Peyer's patch (tissue), 4 donors: Measurements from ENCODE around the gene RNF152. TPM values are rescaled to one million over a fixed set of nuclear protein-coding genes. Genes with fewer than 3 reads are reported as not detected.

Experiments used
- DNase-seq, 3 donors: peaks; one replicate each; pipeline ENCODE4 v3.0.0-alpha.2; 2017 to 2019
- H3K27ac ChIP-seq, 4 donors: fragments of 200-600 bp; sonication (generic); one replicate each; pipeline ENCODE4 v1.5.1; 2016 to 2019
- H3K27me3 ChIP-seq, 2 donors: fragments of 200-600 bp; sonication (generic); one replicate each; pipeline ENCODE4 v1.5.1; 2019
- H3K36me3 ChIP-seq, 3 donors: fragments of 200-600 bp; sonication (generic); one replicate each; pipeline ENCODE4 v1.5.1; 2016 to 2019
- H3K4me1 ChIP-seq, 4 donors: fragments of 200-600 bp; sonication (generic); one replicate each; pipeline ENCODE4 v1.5.1; 2016 to 2019
- H3K4me3 ChIP-seq, 4 donors: fragments of 200-600 bp; sonication (generic); 1 replicate in 3 of 4; 2 replicates in 1 of 4; pipeline ENCODE4 v1.5.1; 2016 to 2019; ENCODE audit warnings: mild to moderate bottlenecking in 1 of 4
- H3K9me3 ChIP-seq, 4 donors: fragments of 200-600 bp; sonication (generic); one replicate each; pipeline ENCODE4 v1.5.1; 2016 to 2019; ENCODE audit warnings: mild to moderate bottlenecking in 1 of 4
- CTCF ChIP-seq, 6 experiments: fragments of 450-650 bp in 4 of 6; fragments of 200-600 bp in 2 of 6; sonication (generic) in 1 of 6; IDR thresholded peaks; one replicate each; pipeline ENCODE4 v1.5.1; 2017 to 2019; ENCODE audit warnings: antibody characterized with exemption in 6 of 6, mild to moderate bottlenecking in 3 of 6, moderate library complexity in 1 of 6
- POLR2A ChIP-seq, 2 donors: fragments of 450-650 bp; IDR thresholded peaks; one replicate each; pipeline ENCODE4 v1.5.1; 2017; ENCODE audit warnings: antibody characterized with exemption in 2 of 2, mild to moderate bottlenecking in 2 of 2, moderate library complexity in 2 of 2
- total RNA-seq, 4 donors: library from RNA; depleted of rRNA; stranded (reverse); fragments of >200 nt; gene quantifications; one replicate each; pipeline ENCODE4 v1.1.0, GENCODE V29; 2016

RNF152 gene
- total RNA-seq, 4 donors from 2014 or later, result 17.3 to 185 (median 120) TPM

- Histone ChIP-seq H3K36me3 (no peaks in the 10 kb centered on the region), H3K4me3 (no peak overlapping the region), H3K9me3 (no peaks in the 10 kb centered on the region), H3K27ac (no peak overlapping the region), H3K4me1 (no peaks in the 10 kb centered on the region), H3K27me3 (no peaks in the 10 kb centered on the region)
- TF ChIP-seq POLR2A (IDR thresholded peaks at IDR 0.05), result no peak
- TF ChIP-seq CTCF (IDR thresholded peaks at IDR 0.05), result no peak
- DNase-seq, result no peak
Measured at GRCh38 chr18:61876899-61877298, 15.9 kb downstream of the RNF152 start.

GRCh38 chr18:61870151-61870550, 22.7 kb downstream of the RNF152 start:
- Histone ChIP-seq H3K9me3 (no peaks in the 10 kb centered on the region), H3K27me3 (no peaks in the 10 kb centered on the region), H3K27ac (peak overlapping the region in 1 of 4 donors; percentile 5), H3K4me3 (no peak overlapping the region), H3K36me3 (peaks cover 0 to 4% (median 0%) of the 10 kb centered on the region in 3 donors), H3K4me1 (no peaks in the 10 kb centered on the region)
- DNase-seq, result no peak
- no peak for TF ChIP-seq POLR2A (IDR thresholded peaks at IDR 0.05)
- no peak for TF ChIP-seq CTCF (IDR thresholded peaks at IDR 0.05)

- H3K27me3 ChIP-seq, result no peaks in the 10 kb centered on the region
- H3K9me3 ChIP-seq, result no peaks in the 10 kb centered on the region
- TF ChIP-seq POLR2A (IDR thresholded peaks at IDR 0.05), result no peak
- no peak for TF ChIP-seq CTCF (IDR thresholded peaks at IDR 0.05)
- H3K36me3 ChIP-seq, result peaks cover 0 to 4% (median 0%) of the 10 kb centered on the region in 3 donors
- H3K4me3 ChIP-seq, result no peak overlapping the region
- DNase-seq, result no peak
- no peaks in the 10 kb centered on the region for H3K4me1 ChIP-seq
- peak overlapping the region in 1 of 4 donors; percentile 5 for H3K27ac ChIP-seq
Measured at GRCh38 chr18:61869636-61870035, 23.2 kb downstream of the RNF152 start.

GRCh38 chr18:61865466-61866175, 27.2 kb downstream of the RNF152 start:
- no peak overlapping the region for H3K4me3 ChIP-seq
- H3K9me3 ChIP-seq, result no peaks in the 10 kb centered on the region
- H3K27me3 ChIP-seq, result no peaks in the 10 kb centered on the region
- TF ChIP-seq POLR2A (IDR thresholded peaks at IDR 0.05) (no peak), CTCF (IDR thresholded peaks at IDR 0.05) (no peak)
- DNase-seq, result no peak
- H3K4me1 ChIP-seq, result no peaks in the 10 kb centered on the region
- H3K36me3 ChIP-seq, result peaks cover 0 to 4% (median 0%) of the 10 kb centered on the region in 3 donors
- no peak overlapping the region for H3K27ac ChIP-seq

GRCh38 chr18:61861372-61861771, 31.4 kb downstream of the RNF152 start:
- peaks cover 0 to 11% (median 0%) of the 10 kb centered on the region in 3 donors for H3K36me3 ChIP-seq
- DNase-seq, result no peak

More at GRCh38 chr18:61861372-61861771, 31.4 kb downstream of the RNF152 start:
- H3K4me3 ChIP-seq, result no peak overlapping the region
- H3K27me3 ChIP-seq, result no peaks in the 10 kb centered on the region
- H3K9me3 ChIP-seq, result no peaks in the 10 kb centered on the region
- H3K4me1 ChIP-seq, result no peaks in the 10 kb centered on the region
- H3K27ac ChIP-seq, result no peak overlapping the region
- TF ChIP-seq CTCF (IDR thresholded peaks at IDR 0.05) (no peak), POLR2A (IDR thresholded peaks at IDR 0.05) (no peak)
